HepG2 (cell line): ENCODE measurements around the gene PGA3. TPM values are rescaled to one million over a fixed set of nuclear protein-coding genes. Genes with fewer than 3 reads are reported as not detected.

Source experiments
- ATAC-seq: fragments of 200-7000 bp; cut with Tn5 transposase; 3 replicates; pipeline ENCODE4 v1.9.1; 2020; ENCODE audit warnings: mild to moderate bottlenecking, moderate library complexity
- BruUV-seq: library from RNA; stranded (reverse); fragments of 400-500 nt; replicated peaks from 2 replicates; lab custom pipeline; 2021; lab: Mats Ljungman, UMichigan
- CTCF ChIA-PET: fragments of 300-600 bp; formaldehyde crosslinking; extraction: SDS; loops from one replicate; lab custom pipeline; 2021; ENCODE audit warnings: low total read pairs, inconsistent platforms, low intra/inter-chr PET ratio; lab: Yijun Ruan, JAX
- POLR2A ChIA-PET: fragments of 350-600 bp; sonication (Branson Sonifier 250); formaldehyde crosslinking; loops from one replicate; lab custom pipeline; 2020; ENCODE audit warnings: antibody characterized with exemption, inconsistent platforms; lab: Yijun Ruan, JAX
- DNase-seq: peaks from one replicate; pipeline ENCODE4 v3.0.0-alpha.2; 2015; ENCODE audit warnings: low spot score
- FAIRE-seq: peaks from 3 replicates; lab custom pipeline; 2011; peaks lifted over from hg19 to GRCh38; lab: Jason Lieb, UNC
- H2AFZ ChIP-seq: one replicate; pipeline ENCODE4 v1.6.1; 2011; ENCODE audit warnings: low read length, inconsistent platforms
- H3K27ac ChIP-seq: fragments of 300-600 bp; 3 replicates; pipeline ENCODE4 v1.8.0; 2011; ENCODE audit warnings: mixed run types, mild to moderate bottlenecking, mixed read lengths, low read length, inconsistent platforms; ENCODE audit not compliant: insufficient read depth; ENCODE audit errors: extremely low read length
- H3K27me3 ChIP-seq, 2 experiments: fragments of 200-600 bp in 1 of 2; 2 replicates in 1 of 2; 3 replicates in 1 of 2; pipeline versions ENCODE4 v1.6.0 to v1.8.0; 2011; ENCODE audit warnings: low read length in 2 of 2, mild to moderate bottlenecking in 2 of 2, moderate library complexity in 2 of 2, inconsistent platforms in 1 of 2; ENCODE audit not compliant: insufficient read depth in 2 of 2, control insufficient read depth in 1 of 2
- H3K36me3 ChIP-seq, 2 experiments: fragments of 200-600 bp in 1 of 2; replicated peaks in 1 of 2; 2 replicates in 1 of 2; 3 replicates in 1 of 2; pipeline versions ENCODE4 v1.5.1 to v1.8.0; 2011; ENCODE audit warnings: low read length in 2 of 2, inconsistent platforms in 1 of 2; ENCODE audit not compliant: insufficient read depth in 2 of 2, control insufficient read depth in 1 of 2
- H3K4me1 ChIP-seq: 2 replicates; pipeline ENCODE4 v1.5.1; 2012; ENCODE audit warnings: low read length, inconsistent platforms; ENCODE audit not compliant: insufficient read depth
- H3K4me2 ChIP-seq: 2 replicates; pipeline ENCODE4 v1.6.0; 2011; ENCODE audit warnings: low read depth, low read length, inconsistent platforms
- H3K4me3 ChIP-seq, 3 experiments: fragments of 200-600 bp in 1 of 3; sonication (generic), shearing (Covaris generic) in 1 of 3; replicated peaks in 1 of 3; 2 replicates each; pipeline ENCODE4 v1.5.1; 2011 to 2016; ENCODE audit warnings: low read length in 3 of 3, inconsistent platforms in 2 of 3, low read depth in 2 of 3, mild to moderate bottlenecking in 2 of 3, control low read depth in 1 of 3, mixed read lengths in 1 of 3; ENCODE audit not compliant: insufficient read depth in 1 of 3
- H3K79me2 ChIP-seq: one replicate; pipeline ENCODE4 v1.6.1; 2011; ENCODE audit warnings: low read length, inconsistent platforms; ENCODE audit not compliant: insufficient read depth
- H3K9ac ChIP-seq: 2 replicates; pipeline ENCODE4 v1.6.0; 2011; ENCODE audit warnings: mild to moderate bottlenecking, low read depth, low read length, inconsistent platforms; ENCODE audit not compliant: insufficient read depth
- H3K9me3 ChIP-seq: 2 replicates; pipeline ENCODE4 v1.5.1; 2012; ENCODE audit warnings: mild to moderate bottlenecking, low read length
- H4K20me1 ChIP-seq: 2 replicates; pipeline ENCODE4 v1.6.0; 2011; ENCODE audit warnings: inconsistent platforms, mild to moderate bottlenecking, low read length, moderate library complexity; ENCODE audit not compliant: insufficient read depth
- ARNT ChIP-seq: fragments of 450-650 bp; IDR thresholded peaks from 2 replicates; pipeline ENCODE4 v1.6.1; 2017
- BORCS8-MEF2B ChIP-seq: sonication (generic); formaldehyde crosslinking; IDR thresholded peaks from 2 replicates; pipeline ENCODE4 v1.8.0; 2022; ENCODE audit warnings: mild to moderate bottlenecking, missing genetic modification reagents
- CENPT ChIP-seq: sonication (generic); formaldehyde crosslinking; IDR thresholded peaks from 2 replicates; pipeline ENCODE4 v1.8.0; 2022; ENCODE audit warnings: low read depth, mild to moderate bottlenecking, moderate library complexity, missing genetic modification reagents
- FOSL2 ChIP-seq: sonication (generic); formaldehyde crosslinking; IDR thresholded peaks from 2 replicates; pipeline ENCODE4 v1.4.0; 2020; ENCODE audit warnings: missing genetic modification reagents
- HDAC6 ChIP-seq: fragments of 200-600 bp; sonication (generic); IDR thresholded peaks from 2 replicates; pipeline ENCODE4 v1.7.0; 2017; ENCODE audit warnings: mild to moderate bottlenecking, antibody characterized with exemption, low read length, low read depth
- HMGA1 ChIP-seq: sonication (generic); formaldehyde crosslinking; conservative IDR thresholded peaks from 2 replicates; pipeline ENCODE4 v1.4.0; 2020; ENCODE audit warnings: missing genetic modification reagents
- MYNN ChIP-seq: sonication (generic); formaldehyde crosslinking; IDR thresholded peaks from 2 replicates; pipeline ENCODE4 v1.4.0; 2020; ENCODE audit warnings: mild to moderate bottlenecking, low read depth, missing genetic modification reagents
- REXO4 ChIP-seq: sonication (generic); formaldehyde crosslinking; IDR thresholded peaks from 2 replicates; pipeline ENCODE4 v1.8.0; 2022; ENCODE audit warnings: missing genetic modification reagents, mild to moderate bottlenecking, borderline replicate concordance
- SNAI1 ChIP-seq: sonication (generic); formaldehyde crosslinking; IDR thresholded peaks from 2 replicates; pipeline ENCODE4 v1.5.0; 2020; ENCODE audit warnings: mild to moderate bottlenecking, missing genetic modification reagents, borderline replicate concordance
- ZBTB3 ChIP-seq: sonication (generic); formaldehyde crosslinking; IDR thresholded peaks from 2 replicates; pipeline ENCODE4 v1.4.0; 2020; ENCODE audit warnings: low read depth, mild to moderate bottlenecking, moderate library complexity, missing genetic modification reagents, borderline replicate concordance
- ZFP1 ChIP-seq: IDR thresholded peaks from 2 replicates; pipeline ENCODE4 v1.6.1; 2016
- ZFP62 ChIP-seq: sonication (generic); formaldehyde crosslinking; IDR thresholded peaks from 2 replicates; pipeline ENCODE4 v1.4.0; 2020; ENCODE audit warnings: missing genetic modification reagents
- ZNF552 ChIP-seq: sonication (generic); formaldehyde crosslinking; IDR thresholded peaks from 2 replicates; pipeline ENCODE4 v1.9.0; 2022; ENCODE audit warnings: missing genetic modification reagents, mild to moderate bottlenecking, borderline replicate concordance
- ZNF558 ChIP-seq: sonication (generic); formaldehyde crosslinking; IDR thresholded peaks from 2 replicates; pipeline ENCODE4 v1.9.0; 2022; ENCODE audit warnings: mild to moderate bottlenecking, missing genetic modification reagents, borderline replicate concordance
- WGBS: methylation state at CpG from one replicate; pipeline ENCODE4 v1.1.6; 2017; ENCODE audit warnings: low lambda C conversion rate; 5-methylcytosine and 5-hydroxymethylcytosine counted together
- in situ Hi-C: cut with HindIII; loops from 2 replicates; pipeline ENCODE4 v1.10.0; 2017; ENCODE audit warnings: low pct_unique_long_range_greater_than_20kb; ENCODE audit not compliant: extremely low pct_ligation_motif_present
- intact Hi-C: fragments of 100-400 bp; cut with micrococcal nuclease; formaldehyde crosslinking; loops from one replicate; pipeline ENCODE4 v1.10.0; 2022; ENCODE audit not compliant: unreplicated experiment
- polyA plus RNA-seq, 8 experiments: library from polyadenylated mRNA; depleted of rRNA in 3 of 8; stranded (reverse) in 7 of 8; unstranded in 1 of 8; fragments of >200 nt; fragmentation: Illumina TruSeq in 4 of 8; extraction: Trizol in 4 of 8; gene quantifications; 2 replicates each; pipeline versions ENCODE4 v1.2.1 to v1.2.3, GENCODE V29; 2011 to 2016; ENCODE audit warnings: low read depth in 4 of 8, missing spikeins in 1 of 8, mixed read lengths in 1 of 8; ENCODE audit not compliant: insufficient read depth in 1 of 8
- total RNA-seq, 5 experiments: library from RNA; depleted of rRNA; stranded (reverse); fragments of >200 nt; fragmentation: Illumina TruSeq; extraction: Trizol; gene quantifications; 2 replicates each; pipeline ENCODE4 v1.2.3, GENCODE V29; 2016; ENCODE audit warnings: low read depth in 1 of 5
- TF ChIP-seq, protein P1 (sequence below): sonication (generic); formaldehyde crosslinking; IDR thresholded peaks from 2 replicates; pipeline ENCODE4 v1.4.0; 2020; ENCODE audit warnings: missing genetic modification reagents
- TF ChIP-seq, protein P2 (sequence below): sonication (generic); formaldehyde crosslinking; IDR thresholded peaks from 2 replicates; pipeline ENCODE4 v1.8.0; 2022; ENCODE audit warnings: mild to moderate bottlenecking, missing genetic modification reagents

PGA3 gene
- total and polyA plus RNA-seq, 2 of the 13 experiments (the other 11 are each of a cell fraction or from before 2014, with no cell fraction given), result not detected

DNA sequence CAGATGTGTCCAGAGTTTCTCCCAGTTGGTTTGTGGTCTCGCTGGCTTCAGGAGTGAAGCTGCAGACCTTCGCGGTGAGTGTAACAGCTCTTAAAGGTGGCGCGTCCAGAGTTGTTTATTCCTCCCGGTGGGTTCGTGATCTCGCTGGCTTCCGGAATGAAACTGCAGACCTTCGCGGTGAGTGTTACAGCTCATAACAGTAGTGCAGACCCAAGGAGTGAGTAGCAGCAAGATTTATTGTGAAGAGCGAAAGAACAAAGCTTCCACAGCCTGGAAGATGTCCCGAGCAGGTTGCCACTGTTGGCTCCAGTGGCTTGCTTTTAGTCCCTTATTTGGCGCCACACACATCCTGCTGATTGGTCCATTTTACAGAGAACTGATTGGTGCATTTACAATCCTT, 1.8 kb upstream of the PGA3 start:
- 0 out of 2 replicates have a peak, but pooled peaks cover 7% of the 10 kb centered on the region for H3K9me3 ChIP-seq
- FAIRE-seq, result no peak
- no peaks in the 10 kb centered on the region for H4K20me1 ChIP-seq
- H3K79me2 ChIP-seq, result no peaks in the 10 kb centered on the region
- H3K4me3 ChIP-seq, result no peak overlapping the region
- no peak for DNase-seq
- no peak overlapping the region for H3K4me2 ChIP-seq
- H3K36me3 ChIP-seq, result no peaks in the 10 kb centered on the region
- no peak overlapping the region for H2AFZ ChIP-seq
- in situ Hi-C loops (no loop called here), intact Hi-C loops (no loop called here)
- WGBS, result 80% methylated on average over 14 of the region's 14 CpGs
- H3K9ac ChIP-seq, result no peak overlapping the region
- no peak overlapping the region for H3K27ac ChIP-seq
- ATAC-seq, result no peak
- H3K27me3 ChIP-seq, result peaks cover 0 to 14% of the 10 kb centered on the region in 2 experiments; a peak in 1 of 5 replicates
- H3K4me1 ChIP-seq, result no peaks in the 10 kb centered on the region
- BruUV-seq, result no TSS peak
- ChIA-PET CTCF (no interaction called here), POLR2A (no interaction called here)
- no peak for TF ChIP-seq BORCS8-MEF2B (CRISPR knock-in tag)
- no peak for TF ChIP-seq ZFP62 (CRISPR knock-in tag)
- TF ChIP-seq, protein P1, sequence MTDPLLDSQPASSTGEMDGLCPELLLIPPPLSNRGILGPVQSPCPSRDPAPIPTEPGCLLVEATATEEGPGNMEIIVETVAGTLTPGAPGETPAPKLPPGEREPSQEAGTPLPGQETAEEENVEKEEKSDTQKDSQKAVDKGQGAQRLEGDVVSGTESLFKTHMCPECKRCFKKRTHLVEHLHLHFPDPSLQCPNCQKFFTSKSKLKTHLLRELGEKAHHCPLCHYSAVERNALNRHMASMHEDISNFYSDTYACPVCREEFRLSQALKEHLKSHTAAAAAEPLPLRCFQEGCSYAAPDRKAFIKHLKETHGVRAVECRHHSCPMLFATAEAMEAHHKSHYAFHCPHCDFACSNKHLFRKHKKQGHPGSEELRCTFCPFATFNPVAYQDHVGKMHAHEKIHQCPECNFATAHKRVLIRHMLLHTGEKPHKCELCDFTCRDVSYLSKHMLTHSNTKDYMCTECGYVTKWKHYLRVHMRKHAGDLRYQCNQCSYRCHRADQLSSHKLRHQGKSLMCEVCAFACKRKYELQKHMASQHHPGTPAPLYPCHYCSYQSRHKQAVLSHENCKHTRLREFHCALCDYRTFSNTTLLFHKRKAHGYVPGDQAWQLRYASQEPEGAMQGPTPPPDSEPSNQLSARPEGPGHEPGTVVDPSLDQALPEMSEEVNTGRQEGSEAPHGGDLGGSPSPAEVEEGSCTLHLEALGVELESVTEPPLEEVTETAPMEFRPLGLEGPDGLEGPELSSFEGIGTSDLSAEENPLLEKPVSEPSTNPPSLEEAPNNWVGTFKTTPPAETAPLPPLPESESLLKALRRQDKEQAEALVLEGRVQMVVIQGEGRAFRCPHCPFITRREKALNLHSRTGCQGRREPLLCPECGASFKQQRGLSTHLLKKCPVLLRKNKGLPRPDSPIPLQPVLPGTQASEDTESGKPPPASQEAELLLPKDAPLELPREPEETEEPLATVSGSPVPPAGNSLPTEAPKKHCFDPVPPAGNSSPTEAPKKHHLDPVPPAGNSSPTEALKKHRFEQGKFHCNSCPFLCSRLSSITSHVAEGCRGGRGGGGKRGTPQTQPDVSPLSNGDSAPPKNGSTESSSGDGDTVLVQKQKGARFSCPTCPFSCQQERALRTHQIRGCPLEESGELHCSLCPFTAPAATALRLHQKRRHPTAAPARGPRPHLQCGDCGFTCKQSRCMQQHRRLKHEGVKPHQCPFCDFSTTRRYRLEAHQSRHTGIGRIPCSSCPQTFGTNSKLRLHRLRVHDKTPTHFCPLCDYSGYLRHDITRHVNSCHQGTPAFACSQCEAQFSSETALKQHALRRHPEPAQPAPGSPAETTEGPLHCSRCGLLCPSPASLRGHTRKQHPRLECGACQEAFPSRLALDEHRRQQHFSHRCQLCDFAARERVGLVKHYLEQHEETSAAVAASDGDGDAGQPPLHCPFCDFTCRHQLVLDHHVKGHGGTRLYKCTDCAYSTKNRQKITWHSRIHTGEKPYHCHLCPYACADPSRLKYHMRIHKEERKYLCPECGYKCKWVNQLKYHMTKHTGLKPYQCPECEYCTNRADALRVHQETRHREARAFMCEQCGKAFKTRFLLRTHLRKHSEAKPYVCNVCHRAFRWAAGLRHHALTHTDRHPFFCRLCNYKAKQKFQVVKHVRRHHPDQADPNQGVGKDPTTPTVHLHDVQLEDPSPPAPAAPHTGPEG (CRISPR knock-in tag), result no peak
- no peak for TF ChIP-seq ZNF552 (CRISPR knock-in tag)
- TF ChIP-seq MYNN (CRISPR knock-in tag), result no peak
- no peak for TF ChIP-seq FOSL2
- no peak for TF ChIP-seq SNAI1 (CRISPR knock-in tag)
- no peak for TF ChIP-seq HDAC6
- TF ChIP-seq ZFP1 (CRISPR knock-in tag), result no peak
- TF ChIP-seq REXO4, result no peak
- TF ChIP-seq, protein P2, sequence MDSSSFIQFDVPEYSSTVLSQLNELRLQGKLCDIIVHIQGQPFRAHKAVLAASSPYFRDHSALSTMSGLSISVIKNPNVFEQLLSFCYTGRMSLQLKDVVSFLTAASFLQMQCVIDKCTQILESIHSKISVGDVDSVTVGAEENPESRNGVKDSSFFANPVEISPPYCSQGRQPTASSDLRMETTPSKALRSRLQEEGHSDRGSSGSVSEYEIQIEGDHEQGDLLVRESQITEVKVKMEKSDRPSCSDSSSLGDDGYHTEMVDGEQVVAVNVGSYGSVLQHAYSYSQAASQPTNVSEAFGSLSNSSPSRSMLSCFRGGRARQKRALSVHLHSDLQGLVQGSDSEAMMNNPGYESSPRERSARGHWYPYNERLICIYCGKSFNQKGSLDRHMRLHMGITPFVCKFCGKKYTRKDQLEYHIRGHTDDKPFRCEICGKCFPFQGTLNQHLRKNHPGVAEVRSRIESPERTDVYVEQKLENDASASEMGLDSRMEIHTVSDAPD (CRISPR knock-in tag), result no peak
- no peak for TF ChIP-seq ZBTB3 (CRISPR knock-in tag)
- no peak for TF ChIP-seq CENPT
- TF ChIP-seq ARNT, result no peak
- TF ChIP-seq HMGA1 (CRISPR knock-in tag), result no peak
- TF ChIP-seq ZNF558 (CRISPR knock-in tag), result no peak
- TF ChIP-seq, all 625 proteins: peak for 0
